Gastrocnemius medialis (tissue), 4 donors: ENCODE data around the gene UBE2QL1. TPM values are rescaled to one million over a fixed set of nuclear protein-coding genes. Genes with fewer than 3 reads are reported as not detected.

Experiments used
- ATAC-seq, 2 donors: fragments of 150-250 bp; one replicate each; pipeline ENCODE4 v1.9.1; 2016
- DNase-seq, 2 donors: peaks; one replicate each; pipeline ENCODE4 v3.0.0-alpha.2; 2019
- H3K27ac ChIP-seq, 4 donors: fragments of 200-600 bp; sonication (generic); 1 replicate in 1 of 4; 2 replicates in 3 of 4; pipeline ENCODE4 v1.5.1; 2016 to 2018; ENCODE audit warnings: mild to moderate bottlenecking in 2 of 4, moderate library complexity in 1 of 4
- H3K27me3 ChIP-seq, 3 donors: fragments of 200-600 bp; sonication (generic) in 2 of 3; 1 replicate in 1 of 3; 2 replicates in 2 of 3; pipeline versions ENCODE4 v1.5.1 to v1.6.0; 2016 to 2019; ENCODE audit warnings: mild to moderate bottlenecking in 1 of 3, moderate library complexity in 1 of 3
- H3K36me3 ChIP-seq, 2 donors: fragments of 200-600 bp; sonication (generic) in 1 of 2; one replicate each; pipeline ENCODE4 v1.5.1; 2017 to 2018
- H3K4me1 ChIP-seq, 2 donors: fragments of 200-600 bp; sonication (generic) in 1 of 2; one replicate each; pipeline ENCODE4 v1.5.1; 2016 to 2017; ENCODE audit warnings: mild to moderate bottlenecking in 2 of 2
- H3K4me3 ChIP-seq, 4 donors: fragments of 200-600 bp; sonication (generic) in 3 of 4; 1 replicate in 1 of 4; 2 replicates in 3 of 4; pipeline ENCODE4 v1.5.1; 2016 to 2019; ENCODE audit warnings: mild to moderate bottlenecking in 2 of 4
- H3K9me3 ChIP-seq, 3 donors: fragments of 200-600 bp; sonication (generic) in 2 of 3; 1 replicate in 1 of 3; 2 replicates in 2 of 3; pipeline ENCODE4 v1.5.1; 2016 to 2019
- POLR2A ChIP-seq, 2 donors: fragments of 450-650 bp; IDR thresholded peaks; one replicate each; pipeline ENCODE4 v1.6.1; 2017; ENCODE audit warnings: antibody characterized with exemption in 2 of 2, mild to moderate bottlenecking in 2 of 2, moderate library complexity in 2 of 2
- in situ Hi-C, 4 donors: fragments of 200-750 bp; cut with MboI; loops; one replicate each; pipeline versions ENCODE4 v1.15.0 to v1.8.0; 2017; ENCODE audit warnings: low sequenced_read_pairs in 4 of 4
- intact Hi-C: fragments of 100-400 bp; cut with DNase I; formaldehyde crosslinking; loops from one replicate; pipeline ENCODE4 v1.15.1; 2023; ENCODE audit warnings: low total_unique reads
- total RNA-seq, 4 donors: library from RNA; depleted of rRNA; stranded (reverse); fragments of >200 nt; gene quantifications; one replicate each; pipeline versions ENCODE4 v1.1.0 to v1.2.3, GENCODE V29; 2016
- TF ChIP-seq, protein P1 (sequence below), 5 experiments: fragments of 450-650 bp in 3 of 5; fragments of 200-600 bp in 2 of 5; sonication (generic) in 2 of 5; IDR thresholded peaks in 4 of 5; conservative IDR thresholded peaks in 1 of 5; 1 replicate in 4 of 5; 2 replicates in 1 of 5; pipeline ENCODE4 v1.5.1; 2016 to 2019; ENCODE audit warnings: antibody characterized with exemption in 5 of 5, mild to moderate bottlenecking in 3 of 5, moderate library complexity in 3 of 5

Gene UBE2QL1
- total RNA-seq, 4 donors from 2014 or later = 48.8 to 150 (median 67.0) TPM

DNA sequence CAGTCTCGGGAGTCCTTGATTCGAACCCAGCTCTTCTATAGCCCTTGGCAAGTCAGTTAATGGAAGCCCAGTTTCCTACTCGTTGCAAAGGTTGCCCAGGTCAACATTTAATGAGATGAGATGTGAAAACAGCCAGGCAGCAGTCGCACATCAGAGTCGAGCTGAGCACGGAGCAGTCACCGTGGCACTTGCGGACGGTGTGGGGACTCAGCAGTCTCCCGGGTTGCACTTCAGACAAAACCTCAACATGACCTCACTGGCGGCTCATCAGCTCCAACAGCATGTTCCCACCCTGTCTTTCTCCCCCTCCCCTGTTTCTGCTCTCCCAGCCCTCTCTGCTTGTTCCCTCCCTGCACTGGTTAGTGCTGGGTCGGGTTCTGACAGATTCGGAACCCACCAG lies 35.8 kb downstream of the UBE2QL1 start:
- TF ChIP-seq POLR2A (IDR thresholded peaks at IDR 0.05) = no peak
- TF ChIP-seq, protein P1, sequence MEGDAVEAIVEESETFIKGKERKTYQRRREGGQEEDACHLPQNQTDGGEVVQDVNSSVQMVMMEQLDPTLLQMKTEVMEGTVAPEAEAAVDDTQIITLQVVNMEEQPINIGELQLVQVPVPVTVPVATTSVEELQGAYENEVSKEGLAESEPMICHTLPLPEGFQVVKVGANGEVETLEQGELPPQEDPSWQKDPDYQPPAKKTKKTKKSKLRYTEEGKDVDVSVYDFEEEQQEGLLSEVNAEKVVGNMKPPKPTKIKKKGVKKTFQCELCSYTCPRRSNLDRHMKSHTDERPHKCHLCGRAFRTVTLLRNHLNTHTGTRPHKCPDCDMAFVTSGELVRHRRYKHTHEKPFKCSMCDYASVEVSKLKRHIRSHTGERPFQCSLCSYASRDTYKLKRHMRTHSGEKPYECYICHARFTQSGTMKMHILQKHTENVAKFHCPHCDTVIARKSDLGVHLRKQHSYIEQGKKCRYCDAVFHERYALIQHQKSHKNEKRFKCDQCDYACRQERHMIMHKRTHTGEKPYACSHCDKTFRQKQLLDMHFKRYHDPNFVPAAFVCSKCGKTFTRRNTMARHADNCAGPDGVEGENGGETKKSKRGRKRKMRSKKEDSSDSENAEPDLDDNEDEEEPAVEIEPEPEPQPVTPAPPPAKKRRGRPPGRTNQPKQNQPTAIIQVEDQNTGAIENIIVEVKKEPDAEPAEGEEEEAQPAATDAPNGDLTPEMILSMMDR (IDR thresholded peaks at IDR 0.05 in 4 of 5, conservative IDR thresholded peaks at IDR 0.05 in 1 of 5) = no peak
- in situ Hi-C loops = no loop called here
- no peaks in the 10 kb centered on the region for H3K9me3 ChIP-seq
- H3K27me3 ChIP-seq = no peaks in the 10 kb centered on the region
- no peak overlapping the region for H3K4me3 ChIP-seq
- no peak overlapping the region for H3K27ac ChIP-seq
- no peaks in the 10 kb centered on the region for H3K36me3 ChIP-seq
- H3K4me1 ChIP-seq = peaks cover 11 to 15% of the 10 kb centered on the region in 2 donors
- DNase-seq (no peak), ATAC-seq (no peak)
- intact Hi-C loops = no loop called here

DNA sequence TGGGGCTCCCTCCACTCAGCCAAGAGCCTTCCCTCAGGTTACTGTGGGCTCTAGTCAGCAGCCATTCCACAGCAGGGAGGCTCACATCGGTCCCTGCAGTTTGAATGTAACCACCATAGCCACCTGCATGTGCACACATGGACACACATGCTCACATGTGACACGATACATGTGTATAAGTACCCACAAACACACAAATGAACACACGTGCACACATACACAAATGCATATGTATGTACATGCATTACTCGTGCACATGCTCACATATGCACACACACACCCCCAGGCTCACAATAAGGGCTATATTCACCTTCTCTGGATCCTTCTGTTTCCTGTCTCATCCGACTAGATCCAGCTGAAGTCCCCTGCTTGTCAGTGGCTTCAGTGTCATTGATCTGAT lies 36.2 kb downstream of the UBE2QL1 start:
- intact Hi-C loops = no loop called here
- in situ Hi-C loops = no loop called here
- no peak for ATAC-seq
- DNase-seq = no peak
- H3K36me3 ChIP-seq = no peaks in the 10 kb centered on the region
- no peak for TF ChIP-seq POLR2A (IDR thresholded peaks at IDR 0.05)
- TF ChIP-seq, protein P1 (IDR thresholded peaks at IDR 0.05 in 4 of 5, conservative IDR thresholded peaks at IDR 0.05 in 1 of 5) = no peak
- H3K27me3 ChIP-seq = no peaks in the 10 kb centered on the region
- no peak overlapping the region for H3K27ac ChIP-seq
- H3K4me1 ChIP-seq = peaks cover 16% of the 10 kb centered on the region in 2 donors
- H3K4me3 ChIP-seq = no peak overlapping the region
- H3K9me3 ChIP-seq = no peaks in the 10 kb centered on the region

DNA sequence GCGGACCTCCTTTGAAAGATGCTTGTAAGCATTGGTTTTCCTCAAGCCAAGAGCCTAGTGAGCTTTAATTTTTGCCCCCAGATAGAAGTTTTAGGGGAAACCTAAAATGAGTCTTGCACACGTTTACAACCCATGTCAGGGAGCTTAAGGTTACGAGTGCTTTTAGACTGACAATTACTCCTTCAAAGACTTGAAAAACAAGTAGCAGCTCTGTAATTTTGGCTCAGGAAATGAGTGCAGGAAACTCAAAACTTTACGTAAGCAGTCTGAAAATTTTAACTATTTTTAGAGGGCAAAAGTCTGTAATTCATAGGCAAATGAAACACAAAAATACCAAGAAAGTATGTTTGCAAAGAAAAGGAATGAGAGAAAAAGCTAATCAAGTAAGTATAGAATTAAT lies 36.8 kb downstream of the UBE2QL1 start:
- DNase-seq (no peak), ATAC-seq (no peak)
- no peak for TF ChIP-seq POLR2A (IDR thresholded peaks at IDR 0.05)
- TF ChIP-seq, protein P1 (IDR thresholded peaks at IDR 0.05 in 4 of 5, conservative IDR thresholded peaks at IDR 0.05 in 1 of 5) = no peak
- in situ Hi-C loops (no loop called here), intact Hi-C loops (no loop called here)
- Histone ChIP-seq H3K4me1 (peaks cover 21% of the 10 kb centered on the region in 2 donors), H3K36me3 (no peaks in the 10 kb centered on the region), H3K9me3 (no peaks in the 10 kb centered on the region), H3K4me3 (no peak overlapping the region), H3K27ac (no peak overlapping the region), H3K27me3 (no peaks in the 10 kb centered on the region)

DNA sequence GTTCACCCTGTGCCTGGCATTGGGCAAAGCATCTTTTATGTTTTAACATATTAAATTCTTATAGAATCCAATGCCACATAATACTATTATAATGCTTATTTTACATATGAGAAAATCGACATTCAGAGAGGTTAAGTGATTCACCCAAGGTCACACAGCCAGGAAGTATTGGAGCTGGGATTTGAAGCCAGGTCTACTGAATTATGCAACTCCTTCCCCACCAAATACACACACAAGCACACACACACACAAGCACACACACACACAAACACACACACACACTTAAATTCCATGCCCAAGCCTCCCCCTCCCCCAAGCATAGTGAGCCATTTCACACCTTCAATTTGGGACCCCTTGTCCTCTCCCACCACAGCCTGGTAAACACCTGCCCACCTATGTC lies 37.4 kb downstream of the UBE2QL1 start:
- intact Hi-C loops = no loop called here

More for the DNA sequence above, 37.4 kb downstream of the UBE2QL1 start:
- H3K36me3 ChIP-seq = no peaks in the 10 kb centered on the region
- no peak overlapping the region for H3K27ac ChIP-seq
- H3K4me1 ChIP-seq = peaks cover 21 to 28% of the 10 kb centered on the region in 2 donors
- H3K27me3 ChIP-seq = no peaks in the 10 kb centered on the region
- in situ Hi-C loops = no loop called here
- H3K4me3 ChIP-seq = no peak overlapping the region
- ATAC-seq (no peak), DNase-seq (no peak)
- H3K9me3 ChIP-seq = no peaks in the 10 kb centered on the region
- TF ChIP-seq, protein P1 (IDR thresholded peaks at IDR 0.05 in 4 of 5, conservative IDR thresholded peaks at IDR 0.05 in 1 of 5) = no peak
- no peak for TF ChIP-seq POLR2A (IDR thresholded peaks at IDR 0.05)
